Cardiac fibroblast (primary cell): ENCODE results near the gene SHFL.

Source experiments
- DNase-seq, 2 donors: peaks; one replicate each; pipeline versions ENCODE4 v3.0.0 to v3.0.0-alpha.2; 2010; ENCODE audit warnings: low read depth in 2 of 2
- H3K4me3 ChIP-seq, 2 donors: replicated peaks in 1 of 2; 1 replicate in 1 of 2; 2 replicates in 1 of 2; pipeline ENCODE4 v1.5.1; 2011; ENCODE audit warnings: low read depth in 2 of 2, low read length in 2 of 2, mild to moderate bottlenecking in 2 of 2, moderate library complexity in 1 of 2
- TF ChIP-seq, protein P1 (sequence below): IDR thresholded peaks from one replicate; pipeline ENCODE4 v1.5.1; 2011; ENCODE audit warnings: low read depth, mild to moderate bottlenecking, low read length, inconsistent platforms

Gene SHFL

DNA sequence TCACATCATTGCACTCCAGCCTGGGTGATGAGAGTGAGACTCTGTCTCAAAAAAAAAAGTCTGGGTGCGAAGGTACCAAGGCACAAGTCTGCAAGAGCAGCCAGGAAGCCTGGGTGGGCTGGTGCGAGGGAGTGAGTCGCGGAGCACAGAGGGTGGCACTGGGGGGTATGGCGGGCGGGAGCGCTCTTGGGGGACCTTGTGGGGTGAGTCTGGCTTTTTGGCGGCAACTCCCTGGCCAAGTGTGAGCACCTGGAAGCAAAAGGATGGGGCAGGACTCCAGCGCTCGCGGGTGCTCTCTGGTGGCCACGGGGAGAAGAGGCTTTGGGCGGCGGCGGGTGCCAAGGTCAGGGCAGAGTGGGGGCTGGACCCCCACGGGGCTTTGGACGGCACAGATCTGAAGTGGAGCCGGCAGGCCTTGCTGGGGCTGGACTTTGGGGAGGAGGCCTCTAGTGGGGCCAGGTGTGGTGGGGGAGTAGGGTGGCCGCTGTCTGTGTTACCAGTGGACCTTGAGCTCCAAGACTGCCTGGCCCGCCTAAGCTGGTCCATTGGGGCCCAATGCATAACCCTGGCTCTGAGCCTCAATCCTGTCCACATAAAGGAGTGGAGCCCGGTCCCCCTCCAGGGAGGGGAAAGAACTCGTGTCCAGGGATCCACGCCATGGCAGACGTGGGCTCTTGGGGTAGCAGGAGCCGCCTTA is 26.9 kb downstream of the SHFL start:
- H3K4me3 ChIP-seq, result no peak overlapping the region
- TF ChIP-seq, protein P1, sequence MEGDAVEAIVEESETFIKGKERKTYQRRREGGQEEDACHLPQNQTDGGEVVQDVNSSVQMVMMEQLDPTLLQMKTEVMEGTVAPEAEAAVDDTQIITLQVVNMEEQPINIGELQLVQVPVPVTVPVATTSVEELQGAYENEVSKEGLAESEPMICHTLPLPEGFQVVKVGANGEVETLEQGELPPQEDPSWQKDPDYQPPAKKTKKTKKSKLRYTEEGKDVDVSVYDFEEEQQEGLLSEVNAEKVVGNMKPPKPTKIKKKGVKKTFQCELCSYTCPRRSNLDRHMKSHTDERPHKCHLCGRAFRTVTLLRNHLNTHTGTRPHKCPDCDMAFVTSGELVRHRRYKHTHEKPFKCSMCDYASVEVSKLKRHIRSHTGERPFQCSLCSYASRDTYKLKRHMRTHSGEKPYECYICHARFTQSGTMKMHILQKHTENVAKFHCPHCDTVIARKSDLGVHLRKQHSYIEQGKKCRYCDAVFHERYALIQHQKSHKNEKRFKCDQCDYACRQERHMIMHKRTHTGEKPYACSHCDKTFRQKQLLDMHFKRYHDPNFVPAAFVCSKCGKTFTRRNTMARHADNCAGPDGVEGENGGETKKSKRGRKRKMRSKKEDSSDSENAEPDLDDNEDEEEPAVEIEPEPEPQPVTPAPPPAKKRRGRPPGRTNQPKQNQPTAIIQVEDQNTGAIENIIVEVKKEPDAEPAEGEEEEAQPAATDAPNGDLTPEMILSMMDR, result peak; percentile 85
- DNase-seq, result peak; percentile 49 to 56

DNA sequence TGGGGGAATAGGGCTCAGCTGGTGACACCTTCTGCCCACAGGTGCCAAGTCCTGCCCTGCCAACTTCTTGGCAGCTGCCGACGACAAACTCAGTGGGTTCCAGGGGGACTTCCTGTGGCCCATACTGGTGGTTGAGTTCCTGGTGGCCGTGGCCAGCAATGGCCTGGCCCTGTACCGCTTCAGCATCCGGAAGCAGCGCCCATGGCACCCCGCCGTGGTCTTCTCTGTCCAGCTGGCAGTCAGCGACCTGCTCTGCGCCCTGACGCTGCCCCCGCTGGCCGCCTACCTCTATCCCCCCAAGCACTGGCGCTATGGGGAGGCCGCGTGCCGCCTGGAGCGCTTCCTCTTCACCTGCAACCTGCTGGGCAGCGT is 27.5 kb downstream of the SHFL start:
- TF ChIP-seq, protein P1, result no peak
- H3K4me3 ChIP-seq, result no peak overlapping the region
- peak in 1 of 2 donors; percentile 10 for DNase-seq

DNA sequence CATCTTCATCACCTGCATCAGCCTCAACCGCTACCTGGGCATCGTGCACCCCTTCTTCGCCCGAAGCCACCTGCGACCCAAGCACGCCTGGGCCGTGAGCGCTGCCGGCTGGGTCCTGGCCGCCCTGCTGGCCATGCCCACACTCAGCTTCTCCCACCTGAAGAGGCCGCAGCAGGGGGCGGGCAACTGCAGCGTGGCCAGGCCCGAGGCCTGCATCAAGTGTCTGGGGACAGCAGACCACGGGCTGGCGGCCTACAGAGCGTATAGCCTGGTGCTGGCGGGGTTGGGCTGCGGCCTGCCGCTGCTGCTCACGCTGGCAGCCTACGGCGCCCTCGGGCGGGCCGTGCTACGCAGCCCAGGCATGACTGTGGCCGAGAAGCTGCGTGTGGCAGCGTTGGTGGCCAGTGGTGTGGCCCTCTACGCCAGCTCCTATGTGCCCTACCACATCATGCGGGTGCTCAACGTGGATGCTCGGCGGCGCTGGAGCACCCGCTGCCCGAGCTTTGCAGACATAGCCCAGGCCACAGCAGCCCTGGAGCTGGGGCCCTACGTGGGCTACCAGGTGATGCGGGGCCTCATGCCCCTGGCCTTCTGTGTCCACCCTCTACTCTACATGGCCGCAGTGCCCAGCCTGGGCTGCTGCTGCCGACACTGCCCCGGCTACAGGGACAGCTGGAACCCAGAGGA is 28.0 kb downstream of the SHFL start:
- H3K4me3 ChIP-seq, result no peak overlapping the region
- TF ChIP-seq, protein P1, result no peak
- DNase-seq, result no peak

DNA sequence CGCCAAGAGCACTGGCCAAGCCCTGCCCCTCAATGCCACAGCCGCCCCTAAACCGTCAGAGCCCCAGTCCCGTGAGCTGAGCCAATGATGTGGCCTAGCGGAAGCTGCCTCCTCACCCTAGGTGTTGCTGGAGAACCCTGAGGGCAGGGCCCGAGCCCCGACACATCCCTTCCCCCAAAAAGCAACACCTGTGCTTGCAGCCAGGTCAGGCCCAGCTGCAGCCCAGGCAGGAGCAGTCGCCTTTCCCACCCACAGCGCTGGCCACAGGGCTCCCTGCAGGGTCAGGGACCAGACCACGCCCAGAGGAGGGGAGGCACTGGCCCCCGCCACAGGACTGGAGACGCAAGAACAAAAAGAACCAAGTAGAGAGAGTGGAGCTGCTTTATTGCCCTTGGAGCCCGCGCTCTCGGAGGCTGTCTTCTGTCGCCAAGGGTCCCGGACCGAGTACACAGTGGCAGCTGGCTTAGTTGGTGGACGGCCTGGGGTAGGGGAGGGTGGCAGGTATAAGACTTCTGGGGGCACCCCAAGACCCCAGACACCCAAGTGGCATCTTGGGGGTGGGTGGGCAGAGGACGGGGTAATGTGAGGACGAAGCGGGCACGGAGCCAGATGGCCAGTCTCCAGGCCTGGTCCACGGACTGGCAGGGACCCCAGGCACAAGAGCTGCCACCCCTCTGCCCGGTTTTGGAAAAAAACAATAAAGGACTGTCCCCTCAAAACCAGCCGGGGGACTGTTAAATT is 28.7 kb downstream of the SHFL start:
- DNase-seq, result peak in 1 of 2 donors; percentile 18
- TF ChIP-seq, protein P1, result no peak

DNA sequence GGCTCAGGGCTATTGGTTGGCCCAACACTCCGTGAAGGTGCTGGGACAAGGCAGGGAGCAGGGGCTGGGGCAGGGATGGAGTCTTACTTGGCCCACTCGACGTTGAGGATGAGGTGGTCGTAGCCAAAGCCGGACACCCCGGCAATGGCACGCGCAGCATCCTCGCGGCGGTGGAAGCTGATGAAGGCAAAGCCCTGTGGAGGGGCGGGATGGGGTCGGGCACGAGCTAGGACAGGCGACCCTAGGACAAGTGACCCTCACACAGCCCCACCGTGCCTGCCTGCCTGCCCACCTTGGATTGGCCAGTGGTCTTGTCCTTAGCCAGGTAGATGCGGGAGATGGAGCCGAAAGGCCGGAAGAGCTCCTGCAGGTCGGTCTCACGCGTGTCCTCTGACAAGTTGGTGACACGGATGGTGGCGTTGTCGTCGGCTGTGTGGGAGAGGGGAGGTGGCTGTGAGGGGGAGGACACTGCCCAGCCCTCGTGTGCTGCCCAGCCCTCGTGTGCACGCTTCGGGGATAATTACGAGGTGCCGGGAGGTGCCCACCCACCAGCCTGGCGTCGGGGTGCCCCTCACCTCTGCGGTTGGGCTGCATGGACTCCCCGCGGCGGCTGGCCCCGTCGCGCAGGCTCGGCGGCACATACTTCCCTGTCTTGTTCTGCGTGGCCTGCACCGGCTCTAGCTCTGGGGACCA is 29.4 kb downstream of the SHFL start:
- no peak overlapping the region for H3K4me3 ChIP-seq
- DNase-seq, result peak in 1 of 2 donors; percentile 8
- TF ChIP-seq, protein P1, result no peak

More for the DNA sequence above, 28.7 kb downstream of the SHFL start:
- no peak overlapping the region for H3K4me3 ChIP-seq

DNA sequence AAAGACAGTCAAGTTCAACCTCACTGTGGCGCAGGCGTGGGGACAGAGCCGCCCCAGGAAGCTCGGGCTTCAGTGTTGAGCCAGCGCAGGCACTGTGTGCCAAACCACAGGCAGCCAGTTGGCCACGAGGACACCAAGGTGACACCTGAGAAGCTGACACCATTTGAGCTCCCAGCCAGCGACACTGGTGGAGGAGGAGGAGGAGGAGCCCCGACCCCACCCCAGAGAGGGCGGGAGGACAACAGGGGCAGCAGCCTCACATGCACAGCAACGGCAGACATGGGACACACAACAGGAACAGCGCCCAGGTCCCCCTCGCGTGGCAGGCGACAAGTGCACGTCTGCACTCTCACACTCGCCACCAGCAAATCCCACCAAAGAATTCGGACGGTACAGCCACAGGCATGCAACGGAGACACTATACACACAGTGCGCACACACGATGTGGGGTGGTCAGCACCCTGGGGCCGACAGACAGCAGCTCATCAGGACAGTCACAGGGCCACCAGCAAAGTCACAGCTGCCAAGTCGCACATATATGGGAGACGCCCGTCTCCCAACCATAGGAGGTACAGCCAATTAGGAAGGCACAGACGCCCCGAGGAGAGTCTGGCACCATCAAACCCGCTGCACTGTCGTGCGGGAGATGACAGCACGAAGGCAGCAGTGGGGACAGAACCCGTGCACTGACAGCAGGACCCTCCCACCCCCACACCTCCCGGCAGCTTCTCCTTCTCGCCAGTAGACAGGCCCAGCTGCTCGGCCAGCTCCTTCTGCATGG is 30.2 kb downstream of the SHFL start:
- no peak for DNase-seq
- TF ChIP-seq, protein P1, result no peak

More for the DNA sequence above, 30.2 kb downstream of the SHFL start:
- no peak overlapping the region for H3K4me3 ChIP-seq
